GM13976 (cell line): Measurements from ENCODE around the gene SLC6A15.

Experiments used
- DNase-seq: peaks from one replicate; pipeline ENCODE4 v3.0.0; 2012; ENCODE audit warnings: low spot score
- CTCF ChIP-seq: IDR thresholded peaks from 2 replicates; pipeline ENCODE4 v1.5.1; 2012; ENCODE audit warnings: borderline replicate concordance, mild to moderate bottlenecking; ENCODE audit not compliant: insufficient read depth; ENCODE audit errors: extremely low read depth, missing control alignments, control extremely low read depth
- in situ Hi-C: fragments of 300-500 bp; cut with MboI; formaldehyde crosslinking; loops from one replicate; pipeline ENCODE4 v1.12.0; 2022; ENCODE audit warnings: low sequenced_read_pairs, mixed read lengths, inconsistent platforms; ENCODE audit not compliant: unreplicated experiment

The SLC6A15 gene

GRCh38 chr12:84877340-84877739 is 35.3 kb downstream of the SLC6A15 start:
- DNase-seq = no peak
- no peak for TF ChIP-seq CTCF
- in situ Hi-C loops = loop anchor here (10.0 kb wide), 1 partner anchor 147 kb away; no protein-coding TSS in a partner anchor

- no peak for TF ChIP-seq CTCF
- in situ Hi-C loops = loop anchor here (10.0 kb wide), 1 partner anchor 150 kb away; no protein-coding TSS in a partner anchor
- DNase-seq = no peak
Observed at GRCh38 chr12:84875241-84875640, 37.4 kb downstream of the SLC6A15 start.

- in situ Hi-C loops = loop anchor here (10.0 kb wide), 1 partner anchor 150 kb away; no protein-coding TSS in a partner anchor
- TF ChIP-seq CTCF = no peak
- DNase-seq = no peak
Observed at GRCh38 chr12:84874825-84875139, 37.8 kb downstream of the SLC6A15 start.

- peak; percentile 32 for DNase-seq
- peak; percentile 57 for TF ChIP-seq CTCF
- in situ Hi-C loops = loop anchor here (10.0 kb wide), 1 partner anchor 151 kb away; no protein-coding TSS in a partner anchor
Observed at GRCh38 chr12:84874125-84874824, 38.3 kb downstream of the SLC6A15 start.

- no peak for DNase-seq
- in situ Hi-C loops = no loop called here
- TF ChIP-seq CTCF = no peak
Observed at GRCh38 chr12:84862186-84862585, 50.4 kb downstream of the SLC6A15 start.

GRCh38 chr12:84860718-84861117 is 51.9 kb downstream of the SLC6A15 start:
- DNase-seq = no peak
- in situ Hi-C loops = no loop called here
- TF ChIP-seq CTCF = no peak

- no peak for TF ChIP-seq CTCF
- in situ Hi-C loops = no loop called here
Observed at GRCh38 chr12:84858796-84859195, 53.8 kb downstream of the SLC6A15 start.

More at GRCh38 chr12:84858796-84859195, 53.8 kb downstream of the SLC6A15 start:
- DNase-seq = no peak
